Suprapubic skin (tissue), 4 donors: ENCODE results near the gene SLC39A9. TPM values are rescaled to one million over a fixed set of nuclear protein-coding genes. Genes with fewer than 3 reads are reported as not detected.
"Not testable (repeated sequence)": the region's sequence is repeated elsewhere in the genome, so short reads cannot be mapped to it uniquely, and the experiment has no call there.

ENCODE experiments used
- DNase-seq, 2 donors: peaks; one replicate each; pipeline ENCODE4 v3.0.0-alpha.2; 2019; ENCODE audit warnings: low spot score in 2 of 2
- H3K27ac ChIP-seq: fragments of 200-600 bp; sonication (generic); one replicate; pipeline ENCODE4 v1.5.1; 2019
- H3K27me3 ChIP-seq: fragments of 200-600 bp; sonication (generic); one replicate; pipeline ENCODE4 v1.5.1; 2019
- H3K36me3 ChIP-seq: fragments of 200-600 bp; sonication (generic); one replicate; pipeline ENCODE4 v1.5.1; 2019
- H3K4me1 ChIP-seq: fragments of 200-600 bp; sonication (generic); one replicate; pipeline ENCODE4 v1.5.1; 2019
- H3K4me3 ChIP-seq: fragments of 200-600 bp; sonication (generic); one replicate; pipeline ENCODE4 v1.5.1; 2019; ENCODE audit warnings: mild to moderate bottlenecking
- H3K9me3 ChIP-seq: fragments of 200-600 bp; sonication (generic); one replicate; pipeline ENCODE4 v1.5.1; 2019
- CTCF ChIP-seq, 2 donors: fragments of 200-600 bp in 1 of 2; fragments of 450-650 bp in 1 of 2; sonication (generic) in 1 of 2; IDR thresholded peaks; one replicate each; pipeline ENCODE4 v1.5.1; 2016 to 2019; ENCODE audit warnings: antibody characterized with exemption in 2 of 2, mild to moderate bottlenecking in 1 of 2, moderate library complexity in 1 of 2
- EP300 ChIP-seq: sonication (generic); formaldehyde crosslinking; IDR thresholded peaks from one replicate; pipeline ENCODE4 v1.6.1; 2017; ENCODE audit warnings: antibody characterized with exemption
- POLR2A ChIP-seq, 2 donors: fragments of 450-650 bp; IDR thresholded peaks; one replicate each; pipeline ENCODE4 v1.6.1; 2017; ENCODE audit warnings: antibody characterized with exemption in 2 of 2, mild to moderate bottlenecking in 2 of 2, moderate library complexity in 2 of 2
- POLR2AphosphoS5 ChIP-seq, 3 donors: sonication (generic); formaldehyde crosslinking; IDR thresholded peaks; one replicate each; pipeline ENCODE4 v1.6.1; 2017; ENCODE audit warnings: antibody characterized with exemption in 3 of 3
- WGBS: methylation state at CpG from one replicate; pipeline ENCODE4 v1.1.5; 2018; 5-methylcytosine and 5-hydroxymethylcytosine counted together
- total RNA-seq, 4 donors: library from RNA; depleted of rRNA; stranded (reverse); fragments of >200 nt; gene quantifications; one replicate each; pipeline ENCODE4 v1.1.0, GENCODE V29; 2016

Gene SLC39A9
- total RNA-seq, 4 donors from 2014 or later, result 46.5 to 65.6 (median 60.2) TPM

GRCh38 chr14:69404883-69405282 is 6.4 kb downstream of the SLC39A9 start:
- Histone ChIP-seq H3K4me1 (peaks cover 24% of the 10 kb centered on the region), H3K27me3 (no peaks in the 10 kb centered on the region), H3K9me3 (no peaks in the 10 kb centered on the region), H3K4me3 (no peak overlapping the region), H3K27ac (no peak overlapping the region), H3K36me3 (no peaks in the 10 kb centered on the region)
- TF ChIP-seq EP300 (no peak), POLR2A (IDR thresholded peaks at IDR 0.05) (no peak), POLR2AphosphoS5 (IDR thresholded peaks at IDR 0.05) (no peak)
- no peak for DNase-seq
- 92% methylated on average over 5 of the region's 5 CpGs for WGBS

- H3K27me3 ChIP-seq, result no peaks in the 10 kb centered on the region
- H3K27ac ChIP-seq, result no peak overlapping the region
- DNase-seq, result no peak
- H3K4me1 ChIP-seq, result peaks cover 15% of the 10 kb centered on the region
- no peaks in the 10 kb centered on the region for H3K36me3 ChIP-seq
- no peak overlapping the region for H3K4me3 ChIP-seq
- H3K9me3 ChIP-seq, result no peaks in the 10 kb centered on the region
- TF ChIP-seq POLR2A (IDR thresholded peaks at IDR 0.05) (no peak), EP300 (no peak), CTCF (IDR thresholded peaks at IDR 0.05) (no peak), POLR2AphosphoS5 (IDR thresholded peaks at IDR 0.05) (no peak)
Measured at GRCh38 chr14:69405762-69406161, 7.3 kb downstream of the SLC39A9 start.

- DNase-seq, result no peak
- H3K27ac ChIP-seq, result no peak overlapping the region
- H3K36me3 ChIP-seq, result no peaks in the 10 kb centered on the region
- no peaks in the 10 kb centered on the region for H3K27me3 ChIP-seq
- H3K4me1 ChIP-seq, result no peaks in the 10 kb centered on the region
- H3K4me3 ChIP-seq, result no peak overlapping the region
- no peaks in the 10 kb centered on the region for H3K9me3 ChIP-seq
- TF ChIP-seq POLR2AphosphoS5 (IDR thresholded peaks at IDR 0.05), result no peak
- 90% methylated on average over 2 of the region's 2 CpGs for WGBS
Measured at GRCh38 chr14:69408331-69408960, 10.0 kb downstream of the SLC39A9 start.

GRCh38 chr14:69413483-69413882 is 15.0 kb downstream of the SLC39A9 start:
- H3K4me1 ChIP-seq, result no peaks in the 10 kb centered on the region
- H3K4me3 ChIP-seq, result no peak overlapping the region
- TF ChIP-seq POLR2AphosphoS5 (IDR thresholded peaks at IDR 0.05), result no peak
- TF ChIP-seq EP300, result no peak
- no peak for TF ChIP-seq POLR2A (IDR thresholded peaks at IDR 0.05)
- no peak for TF ChIP-seq CTCF (IDR thresholded peaks at IDR 0.05)
- H3K27ac ChIP-seq, result no peak overlapping the region
- 73% methylated on average over 2 of the region's 2 CpGs for WGBS
- H3K27me3 ChIP-seq, result no peaks in the 10 kb centered on the region
- H3K36me3 ChIP-seq, result no peaks in the 10 kb centered on the region
- no peak for DNase-seq
- H3K9me3 ChIP-seq, result no peaks in the 10 kb centered on the region

- H3K27ac ChIP-seq, H3K4me3 ChIP-seq, DNase-seq, H3K9me3 ChIP-seq, H3K27me3 ChIP-seq, H3K4me1 ChIP-seq, H3K36me3 ChIP-seq: not testable (repeated sequence)
- 97% methylated on average over 4 of the region's 4 CpGs for WGBS
Measured at GRCh38 chr14:69416087-69416486, 17.6 kb downstream of the SLC39A9 start.

GRCh38 chr14:69423279-69423678 is 24.8 kb downstream of the SLC39A9 start:
- TF ChIP-seq EP300 (no peak), CTCF (IDR thresholded peaks at IDR 0.05) (no peak), POLR2AphosphoS5 (IDR thresholded peaks at IDR 0.05) (no peak), POLR2A (IDR thresholded peaks at IDR 0.05) (no peak)
- Histone ChIP-seq H3K27me3 (no peaks in the 10 kb centered on the region), H3K4me3 (no peak overlapping the region), H3K9me3 (no peaks in the 10 kb centered on the region), H3K4me1 (no peaks in the 10 kb centered on the region), H3K27ac (no peak overlapping the region), H3K36me3 (peaks cover 33% of the 10 kb centered on the region)
- WGBS, result 97% methylated on average over 4 of the region's 4 CpGs
- no peak for DNase-seq
